NAMALWA (cell line): Measurements from ENCODE around the gene PEX13.
"Not testable (repeated sequence)": the region's sequence is repeated elsewhere in the genome, so short reads cannot be mapped to it uniquely, and the experiment has no call there.

Source experiments
- DNase-seq: peaks from one replicate; pipeline ENCODE4 v3.0.0-alpha.2; 2015; ENCODE audit warnings: low spot score

The PEX13 gene, protein sequence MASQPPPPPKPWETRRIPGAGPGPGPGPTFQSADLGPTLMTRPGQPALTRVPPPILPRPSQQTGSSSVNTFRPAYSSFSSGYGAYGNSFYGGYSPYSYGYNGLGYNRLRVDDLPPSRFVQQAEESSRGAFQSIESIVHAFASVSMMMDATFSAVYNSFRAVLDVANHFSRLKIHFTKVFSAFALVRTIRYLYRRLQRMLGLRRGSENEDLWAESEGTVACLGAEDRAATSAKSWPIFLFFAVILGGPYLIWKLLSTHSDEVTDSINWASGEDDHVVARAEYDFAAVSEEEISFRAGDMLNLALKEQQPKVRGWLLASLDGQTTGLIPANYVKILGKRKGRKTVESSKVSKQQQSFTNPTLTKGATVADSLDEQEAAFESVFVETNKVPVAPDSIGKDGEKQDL

DNA sequence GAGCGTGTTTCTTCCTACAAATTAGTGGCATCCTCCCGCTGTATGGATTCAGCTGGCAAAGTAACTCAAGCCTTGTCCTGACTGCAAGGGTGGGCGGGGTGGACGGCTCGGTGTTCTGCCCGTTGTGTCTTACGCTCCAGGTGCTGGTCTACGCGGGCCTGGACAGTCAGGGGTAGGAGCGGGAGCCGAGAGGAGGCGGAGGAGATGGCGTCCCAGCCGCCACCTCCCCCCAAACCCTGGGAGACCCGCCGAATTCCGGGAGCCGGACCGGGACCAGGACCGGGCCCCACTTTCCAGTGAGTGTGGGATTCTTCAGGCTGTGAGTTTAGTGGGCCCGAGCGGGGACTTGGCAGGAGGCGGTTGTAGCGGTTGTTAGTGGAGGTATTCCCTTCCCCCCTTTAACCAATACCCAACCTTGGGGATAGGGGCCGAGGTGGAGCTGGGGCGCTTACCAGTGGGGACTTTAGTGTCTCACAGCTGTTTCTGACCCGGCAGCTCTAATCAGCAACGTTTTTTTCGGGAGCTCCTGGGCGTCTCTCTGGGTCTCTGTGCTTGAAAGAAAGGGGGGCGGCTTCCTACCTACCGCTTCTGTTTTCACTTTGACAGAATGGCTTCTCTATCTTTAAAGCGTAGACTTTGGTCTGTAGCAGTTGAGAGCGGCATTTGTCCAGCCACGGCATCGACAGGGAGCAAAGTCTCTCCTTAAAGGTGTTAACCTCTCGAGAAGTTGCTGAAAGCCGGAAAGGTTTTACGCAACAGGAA, at the start of gene PEX13, which contains the start of gene PUS10:
PEX13 (plus strand) TSS at position 165 of the 762 bp plus-strand sequence; CDS start at position 205, 40 bp downstream.
PUS10 (minus strand) TSS at position 700 of the 762 bp plus-strand sequence. CDS start 6,365 bp downstream, outside the sequence.
- peak; percentile 73 for DNase-seq

DNA sequence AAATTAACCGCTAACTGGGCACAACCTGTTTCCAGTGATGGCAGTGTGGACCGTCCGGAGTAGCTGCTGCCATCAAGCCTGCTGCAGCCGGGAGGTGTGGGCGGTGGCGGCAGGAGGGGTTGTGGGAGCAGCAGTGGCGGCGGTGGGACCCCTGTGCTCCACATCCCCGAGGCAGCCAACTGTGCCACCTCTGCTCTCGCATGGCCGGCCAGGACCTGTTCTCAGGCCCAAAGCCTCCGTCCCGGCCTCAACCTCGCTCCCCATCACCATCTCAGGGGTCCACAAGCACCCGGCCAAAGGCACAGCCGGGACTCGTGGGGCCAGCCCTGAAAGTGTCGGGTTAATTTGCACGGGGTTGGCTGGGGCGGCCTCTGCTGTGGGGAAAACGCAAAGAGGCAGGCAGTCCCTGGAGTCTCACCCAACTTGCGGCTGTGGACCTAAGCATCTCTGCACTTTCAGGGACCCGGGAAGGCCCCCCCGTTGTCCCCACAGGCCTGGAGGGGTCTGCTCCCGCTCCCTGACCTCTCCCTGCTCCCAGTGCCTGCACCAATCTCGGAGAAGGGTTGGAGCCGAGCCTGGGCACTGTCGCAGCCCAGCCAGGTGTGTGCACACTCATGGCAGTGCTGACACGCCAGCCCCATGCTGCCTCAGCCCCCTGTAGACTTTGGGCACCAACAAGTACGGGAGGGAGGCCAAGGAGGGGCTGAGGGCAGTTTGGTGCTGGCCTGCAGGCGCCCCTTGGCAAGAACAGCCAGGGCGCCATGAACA, 44.4 kb upstream of the PEX13 start:
- DNase-seq: no peak

DNA sequence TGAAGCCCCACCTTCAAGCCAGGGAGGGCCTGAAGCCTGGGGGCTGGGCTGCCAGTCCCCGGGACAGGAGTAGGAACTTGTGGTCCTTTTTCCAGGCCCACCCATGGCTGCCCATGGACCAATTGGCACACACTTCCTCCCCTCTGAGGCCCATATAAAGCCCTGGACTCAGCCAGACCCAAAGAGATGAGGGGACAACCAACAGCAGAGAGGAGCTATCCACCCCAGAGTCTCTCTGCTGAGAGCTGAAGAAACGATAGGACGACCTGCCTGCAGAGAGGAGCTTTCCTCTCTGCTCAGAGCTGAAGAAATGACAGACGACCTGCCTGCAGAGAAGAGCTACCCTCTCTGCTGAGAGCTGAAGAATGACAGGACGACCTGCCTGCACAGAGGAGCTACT, 43.8 kb upstream of the PEX13 start:
- no peak for DNase-seq

DNA sequence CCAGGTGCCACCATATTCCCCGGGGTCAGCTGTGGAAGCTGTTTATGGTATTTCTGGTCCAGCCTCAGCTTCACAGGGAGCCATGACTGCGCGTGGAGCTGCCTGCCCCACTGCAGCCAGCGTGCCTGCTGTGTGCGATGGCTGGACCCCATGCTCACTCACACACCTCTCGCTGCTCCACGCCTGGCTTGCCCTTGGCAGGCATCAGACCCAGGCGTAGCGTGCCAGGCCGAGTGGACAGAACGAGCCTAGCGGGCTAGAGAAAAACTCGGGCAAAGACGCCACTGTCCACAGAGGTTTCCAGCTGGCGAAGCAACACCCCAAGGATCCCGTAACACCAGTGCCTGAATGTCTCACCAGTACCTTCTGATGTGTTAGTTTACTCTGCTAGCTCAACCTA, 42.9 kb upstream of the PEX13 start:
- DNase-seq: no peak

DNA sequence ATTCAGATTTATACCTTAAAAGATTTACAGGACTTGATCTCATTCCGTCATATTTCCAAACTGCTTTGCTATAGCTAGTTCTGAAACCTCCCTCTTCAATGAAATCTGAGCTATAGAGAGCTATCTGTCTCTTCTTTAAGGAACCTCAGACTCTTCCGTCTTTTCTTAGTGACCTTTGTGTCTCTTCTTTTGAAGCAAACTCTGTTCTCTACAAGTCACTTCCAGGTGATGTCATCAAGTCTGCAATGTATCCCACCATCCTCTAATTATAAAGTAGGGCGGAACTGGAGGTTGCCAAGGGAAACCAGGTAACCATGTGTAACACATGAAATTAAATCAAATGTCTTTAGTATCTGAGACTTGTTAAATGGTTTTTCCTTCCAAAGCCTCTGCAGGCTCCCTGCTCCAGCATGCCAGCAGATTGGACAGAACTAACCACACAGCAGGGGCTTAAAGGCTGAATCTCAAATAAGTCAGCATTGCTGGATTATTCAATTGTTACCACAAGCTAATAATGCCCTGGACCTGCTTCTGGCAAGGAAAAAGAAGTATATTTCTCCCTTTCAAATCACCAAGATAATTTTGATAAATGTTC, 41.2 kb upstream of the PEX13 start:
- no peak for DNase-seq

DNA sequence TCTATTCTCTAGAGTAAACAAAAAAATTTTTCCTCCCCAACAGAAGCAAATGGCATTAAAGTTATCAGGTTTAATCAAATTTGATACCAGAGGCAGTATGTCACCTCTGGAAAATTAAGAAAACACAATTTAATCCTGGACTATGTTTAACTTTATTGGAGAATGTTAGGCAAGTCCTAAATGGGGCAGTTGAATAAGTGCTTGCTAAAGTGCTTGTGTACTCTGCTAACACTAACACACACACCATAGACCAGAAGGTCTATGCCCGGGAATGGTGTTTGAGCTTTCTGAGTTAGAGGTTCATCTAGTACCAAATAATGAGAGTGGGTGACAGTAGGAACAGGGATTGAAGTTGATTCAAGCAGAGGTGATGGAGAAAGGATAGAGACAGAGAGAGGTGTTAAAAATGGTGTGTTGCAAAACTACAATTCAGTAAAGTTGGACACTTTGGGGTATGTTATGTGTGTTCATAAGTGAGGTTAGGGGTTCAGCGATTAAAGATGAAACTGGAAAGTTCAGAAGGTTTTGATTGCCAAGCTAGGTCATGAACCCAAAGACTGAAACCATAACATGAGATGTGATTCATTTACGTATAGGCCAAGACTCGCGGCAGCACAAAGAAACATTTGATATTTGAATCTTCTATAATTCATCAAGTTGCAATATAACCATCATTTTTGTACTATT, 40.5 kb upstream of the PEX13 start:
- no peak for DNase-seq

DNA sequence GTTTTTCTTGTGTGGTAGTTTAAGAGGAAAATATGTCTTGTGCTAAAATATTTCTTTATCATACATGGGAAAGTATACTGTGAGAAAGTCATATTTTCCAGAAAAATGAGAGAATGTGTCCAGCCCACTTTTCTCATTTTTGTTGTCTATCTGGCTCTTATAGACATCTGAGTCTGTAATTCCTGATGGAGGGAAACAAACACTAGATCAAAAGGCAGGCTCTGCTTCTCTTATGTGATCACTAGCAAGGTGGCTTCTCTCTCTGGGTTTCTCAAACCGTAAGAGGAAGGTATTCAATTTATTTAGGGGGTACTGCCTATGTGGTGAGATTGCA, 40.0 kb upstream of the PEX13 start:
- DNase-seq: no peak

DNA sequence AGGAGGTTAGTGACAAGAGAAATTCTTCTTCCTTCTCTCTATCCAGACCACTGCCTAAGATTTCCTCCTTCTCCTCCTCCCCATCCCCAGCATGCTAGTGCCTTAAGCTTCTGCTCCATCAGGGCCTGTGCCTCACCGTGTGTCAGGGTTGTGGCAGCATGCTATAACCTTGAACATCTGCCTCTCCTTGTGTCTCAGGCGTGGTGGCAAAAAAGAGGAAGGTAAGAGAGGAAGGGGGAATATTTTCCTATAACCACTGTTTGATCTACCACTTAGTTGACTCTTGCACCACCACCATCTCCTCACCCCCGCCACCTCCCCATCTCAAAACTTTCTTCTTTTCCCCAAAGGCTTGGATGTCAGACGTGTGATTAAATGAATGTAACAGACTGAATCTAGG, 38.3 kb upstream of the PEX13 start:
- DNase-seq: no peak

DNA sequence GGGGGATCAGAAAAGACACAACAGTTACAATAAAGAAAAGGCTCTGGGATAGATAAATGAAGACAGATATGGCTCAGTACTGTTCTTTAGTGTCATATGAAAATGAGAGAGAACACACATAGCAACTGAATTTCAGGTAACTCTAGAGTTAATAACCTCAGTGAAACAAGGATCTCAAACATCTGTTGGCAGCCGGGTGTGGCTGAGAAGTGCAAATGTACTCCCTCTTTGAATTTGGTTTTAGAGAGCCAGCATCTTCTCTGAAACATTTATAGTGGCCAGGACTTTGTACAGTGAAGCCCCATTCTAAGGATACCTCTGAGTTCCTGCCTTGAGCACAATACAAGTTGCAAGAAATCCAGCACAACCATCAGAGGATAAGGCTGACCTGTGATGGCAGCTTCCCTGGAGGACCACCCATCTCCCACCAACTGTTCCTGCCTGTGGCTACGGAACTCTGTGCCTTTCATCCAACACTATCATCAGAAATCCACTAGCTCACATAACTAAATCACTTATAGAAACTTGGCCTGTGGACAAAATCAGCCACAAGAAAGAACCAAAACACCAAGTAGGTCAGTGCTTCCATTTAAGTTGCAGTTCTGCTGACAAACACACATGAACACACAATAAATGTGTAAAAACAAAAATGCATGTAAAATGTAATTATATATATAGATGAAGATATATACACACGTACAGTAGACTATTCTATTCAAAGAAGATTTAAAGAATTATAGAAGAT, 37.3 kb upstream of the PEX13 start:
- no peak for DNase-seq

DNA sequence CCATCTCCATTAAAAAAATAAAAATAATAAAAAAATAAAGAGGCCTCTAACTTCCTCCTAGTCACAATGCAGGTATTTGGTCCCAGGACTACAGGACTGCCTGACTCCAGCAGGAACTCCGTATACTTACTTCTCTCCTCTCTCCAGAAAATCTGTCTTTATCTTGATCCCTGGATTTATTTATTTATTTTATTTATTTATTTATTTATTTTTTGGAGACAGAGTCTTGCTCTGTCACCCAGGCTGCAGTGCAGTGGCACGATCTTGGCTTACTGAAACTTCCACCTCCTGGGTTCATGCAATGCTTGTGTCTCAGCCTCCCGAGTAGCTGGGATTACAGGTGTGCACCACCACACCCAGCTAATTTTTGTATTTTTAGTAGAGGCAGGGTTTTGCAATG, 35.5 kb upstream of the PEX13 start:
- not testable (repeated sequence) for DNase-seq

DNA sequence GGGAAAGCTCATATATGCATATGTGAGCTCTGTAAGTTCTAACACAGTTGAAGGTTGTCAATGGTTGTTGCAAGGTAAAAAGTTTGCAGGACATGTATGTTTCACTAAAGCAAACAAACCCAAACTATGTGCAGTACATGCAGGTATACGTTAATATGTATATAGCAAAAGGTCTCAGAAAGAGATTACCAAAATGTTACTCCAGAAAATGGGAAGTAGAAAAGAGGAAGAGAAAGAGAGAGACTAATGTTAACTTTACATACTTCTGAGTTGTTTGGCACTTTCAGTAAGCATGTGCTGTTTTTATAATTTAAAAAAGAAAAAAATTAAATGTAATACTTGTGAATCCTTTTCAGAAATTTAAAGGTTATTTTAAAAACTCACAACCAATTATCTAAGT, 32.8 kb upstream of the PEX13 start:
- DNase-seq: peak; percentile 74

DNA sequence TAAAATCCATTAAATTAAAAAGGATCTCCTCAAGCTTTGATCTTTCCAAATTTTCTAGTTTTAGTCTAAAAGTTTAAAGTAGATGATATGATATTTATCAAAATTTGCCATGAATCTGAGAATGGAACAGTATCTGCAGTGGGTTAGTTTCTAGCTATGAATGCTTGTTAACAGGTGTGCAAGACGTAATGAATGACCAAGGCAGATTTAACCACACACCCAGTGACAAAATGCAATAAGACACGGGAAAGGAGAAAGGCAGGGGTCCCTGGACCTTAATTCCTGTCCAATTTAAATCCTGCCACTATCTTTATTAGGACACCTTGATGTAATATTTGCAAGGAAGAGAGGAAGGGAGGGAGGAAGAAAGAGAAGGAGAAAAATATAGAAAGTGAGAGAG, 30.5 kb upstream of the PEX13 start:
- DNase-seq: peak; percentile 55

DNA sequence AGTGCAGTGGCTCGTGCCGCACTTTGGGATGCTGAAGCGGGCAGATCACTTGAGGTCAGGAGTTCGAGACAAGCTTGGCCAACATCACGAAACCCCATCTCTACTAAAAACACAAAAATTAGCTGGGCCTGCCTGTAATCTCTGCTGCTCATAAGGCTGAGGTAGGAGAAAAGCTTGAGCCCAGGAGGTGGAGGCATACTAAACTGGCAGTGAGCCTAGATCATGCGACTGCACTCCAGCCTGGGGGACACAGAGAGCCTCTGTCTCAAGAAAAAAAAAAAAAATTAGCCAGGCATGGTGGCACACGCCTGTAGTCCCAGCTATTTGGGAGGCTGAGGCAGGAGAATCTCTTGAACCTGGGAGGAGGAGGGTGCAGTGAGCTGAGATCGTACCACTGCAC, 29.9 kb upstream of the PEX13 start:
- DNase-seq: not testable (repeated sequence)

DNA sequence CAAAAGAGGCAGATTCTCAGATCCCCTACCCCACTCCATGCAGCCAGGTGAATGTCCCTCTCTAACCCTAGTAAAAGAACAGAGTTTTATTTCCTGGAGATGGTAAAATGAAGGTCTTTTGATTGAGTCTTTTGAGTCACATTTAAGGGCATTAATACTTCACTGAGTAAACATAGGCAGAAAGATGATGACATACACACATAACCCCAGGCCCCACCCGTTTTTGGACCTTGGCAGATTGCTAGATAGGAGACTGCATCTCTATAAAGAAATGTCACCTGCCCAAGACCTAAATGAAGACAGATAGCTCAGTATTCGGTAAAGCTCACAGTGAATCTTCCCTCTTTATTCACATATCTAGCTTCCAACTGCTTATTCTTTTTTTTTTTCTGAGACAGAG, 28.3 kb upstream of the PEX13 start:
- DNase-seq: no peak

DNA sequence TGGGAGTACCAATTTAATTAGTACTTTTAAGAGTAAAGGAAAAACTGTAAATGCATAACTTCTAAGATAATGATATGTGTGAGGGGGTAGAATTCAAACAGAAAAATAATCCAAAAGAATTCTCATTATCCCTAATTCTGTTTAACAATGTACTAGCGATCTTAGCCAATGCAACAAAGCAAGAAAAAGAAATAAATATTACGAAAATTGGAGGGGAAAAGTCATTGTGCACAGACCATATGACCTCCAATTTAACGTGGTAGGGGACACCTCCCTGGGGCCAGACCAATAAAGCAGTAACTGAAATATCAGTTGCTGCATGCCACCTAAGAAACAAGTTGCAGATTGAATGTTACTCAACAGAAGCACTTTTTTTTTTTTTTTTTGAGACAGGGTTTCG, 25.9 kb upstream of the PEX13 start:
- no peak for DNase-seq

DNA sequence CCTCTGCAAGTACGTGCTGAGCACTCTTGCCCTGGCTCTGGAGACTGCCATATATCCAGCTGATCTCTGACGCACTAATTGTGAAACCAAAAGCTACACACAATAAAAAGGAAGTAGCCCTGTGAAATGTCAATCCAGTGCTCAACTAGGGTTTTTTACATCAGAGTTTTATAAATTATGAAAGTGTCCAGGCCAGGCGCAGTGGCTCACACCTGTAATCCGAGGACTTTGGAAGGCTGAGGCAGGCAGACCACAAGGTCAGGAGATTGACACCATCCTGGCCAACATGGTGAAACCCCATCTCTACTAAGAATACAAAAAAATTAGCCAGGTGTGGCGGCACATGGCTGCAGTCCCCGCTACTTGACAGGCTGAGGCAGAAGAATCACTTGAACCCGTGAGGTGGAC, 24.5 kb upstream of the PEX13 start:
- DNase-seq: peak; percentile 94

DNA sequence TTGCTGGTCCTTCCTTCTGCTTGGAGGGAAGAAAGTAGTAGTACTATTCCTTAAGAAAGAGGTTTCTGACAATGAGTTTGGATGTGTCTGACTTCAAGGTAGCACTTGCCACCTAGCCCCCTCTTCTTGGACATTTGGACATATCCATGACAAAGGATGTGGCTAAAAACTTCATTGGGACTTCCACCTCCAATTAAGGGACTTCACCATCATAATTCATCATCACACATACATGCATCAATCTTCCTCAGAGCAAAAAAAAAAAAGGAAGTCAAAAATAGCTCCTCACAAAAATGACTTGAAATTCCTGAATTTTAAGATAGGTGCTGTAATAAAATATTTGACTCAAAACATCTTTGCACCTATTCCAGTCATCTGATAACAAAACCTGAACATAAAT, 23.4 kb upstream of the PEX13 start:
- DNase-seq: no peak

DNA sequence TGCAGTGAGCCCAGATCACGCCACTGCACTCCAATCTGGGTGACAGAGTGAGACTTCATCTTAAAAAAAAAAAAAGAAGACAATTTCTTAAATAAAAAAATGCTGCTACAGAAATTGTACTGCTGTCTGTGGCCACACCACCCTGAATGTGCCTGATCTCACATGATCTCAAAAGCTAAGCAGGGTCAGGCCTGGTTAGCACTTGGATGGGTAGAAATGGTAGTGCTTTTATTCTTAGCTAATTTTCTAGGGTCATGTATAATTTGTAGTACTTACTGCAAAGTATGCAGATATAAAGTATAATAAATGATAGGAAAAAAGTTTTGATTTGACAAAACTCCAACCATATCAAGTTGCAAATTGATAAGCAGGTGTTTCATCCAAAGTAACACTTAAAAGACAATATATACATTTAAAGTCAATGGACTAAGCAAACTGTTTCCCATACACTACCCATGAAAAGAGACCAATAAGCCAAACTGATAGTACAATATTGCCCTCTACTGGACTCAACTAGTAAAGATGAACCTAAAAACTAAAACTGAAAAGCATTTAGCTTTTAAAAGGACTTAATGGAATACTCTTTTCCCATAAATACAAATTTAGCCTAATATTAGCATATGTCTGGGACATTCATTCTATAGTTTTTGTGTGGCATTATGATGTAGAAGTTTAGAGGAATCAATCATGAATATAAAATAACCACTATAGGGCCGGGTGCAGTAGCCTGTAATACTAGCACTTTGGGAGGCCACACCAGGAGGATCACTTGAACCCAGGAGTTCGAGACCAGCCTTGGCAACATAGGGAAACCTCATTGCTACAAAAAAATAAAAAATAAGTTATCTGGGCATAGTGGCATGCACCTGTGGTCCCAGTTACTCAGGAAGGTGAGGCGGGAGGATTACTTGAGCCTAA, 18.6 kb upstream of the PEX13 start:
- DNase-seq: peak; percentile 89

DNA sequence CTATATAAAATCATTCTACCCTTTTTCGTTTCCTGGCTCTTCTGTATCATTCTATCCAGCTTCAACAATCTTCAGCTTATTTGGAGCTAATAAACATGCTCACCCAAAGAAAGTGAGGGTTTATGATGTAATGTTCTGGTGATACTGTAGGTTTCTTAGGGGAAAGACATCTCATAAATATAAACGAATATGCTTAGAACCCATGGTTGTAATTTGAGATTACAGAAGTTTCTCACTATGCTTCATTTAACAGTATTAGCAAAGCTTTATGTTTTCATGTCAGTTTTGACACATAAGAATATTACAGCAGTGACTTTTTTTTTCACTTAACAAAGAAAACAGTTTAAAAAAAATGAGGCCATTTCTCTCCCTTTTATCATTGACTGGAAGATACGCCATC, 11.8 kb upstream of the PEX13 start:
- no peak for DNase-seq
